GM12892 (cell line): Measurements from ENCODE around the gene CHRND.

Experiments used
- POLR2A ChIP-seq: IDR thresholded peaks from 2 replicates; pipeline ENCODE4 v1.6.1; 2011; ENCODE audit warnings: low read depth, low read length, control low read depth
- POLR2AphosphoS5 ChIP-seq: IDR thresholded peaks from 2 replicates; pipeline ENCODE4 v1.6.1; 2011; ENCODE audit warnings: low read depth, low read length, control low read depth
- TAF1 ChIP-seq: IDR thresholded peaks from 2 replicates; pipeline ENCODE4 v1.6.1; 2011; ENCODE audit warnings: low read depth, mild to moderate bottlenecking, control low read depth, low read length, borderline replicate concordance

DNA sequence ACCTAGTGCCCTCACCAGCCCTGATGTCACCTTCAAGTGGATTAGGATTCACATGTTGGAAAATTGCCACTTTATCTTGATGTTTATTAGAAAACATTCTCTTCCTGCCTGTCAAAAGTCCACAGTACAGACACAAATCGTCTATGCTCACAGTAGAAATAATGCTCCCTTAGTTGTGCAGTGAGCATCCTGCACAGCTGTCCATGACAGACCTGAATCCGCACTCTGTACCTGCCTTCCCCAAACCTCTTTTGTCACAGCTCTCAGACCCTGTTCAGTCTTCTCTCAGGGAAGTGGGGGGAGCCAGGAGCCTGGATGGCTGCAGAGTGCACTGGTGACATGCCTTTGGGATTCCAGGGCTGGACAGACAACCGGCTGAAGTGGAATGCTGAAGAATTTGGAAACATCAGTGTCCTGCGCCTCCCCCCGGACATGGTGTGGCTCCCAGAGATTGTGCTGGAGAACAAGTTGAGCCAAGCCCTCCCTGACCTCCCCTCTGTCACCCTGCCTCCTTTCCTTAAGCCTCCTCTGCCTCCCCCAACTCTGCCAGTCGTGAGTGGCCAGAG, 2.0 kb downstream of the CHRND start:
- TF ChIP-seq POLR2AphosphoS5: no peak
- TF ChIP-seq POLR2A: no peak
- TF ChIP-seq TAF1: no peak
